GM12878 (cell line): Measurements from ENCODE around the gene TASOR2. TPM values are rescaled to one million over a fixed set of nuclear protein-coding genes. Genes with fewer than 3 reads are reported as not detected.

Experiments
- ATAC-seq: fragments of 200-7000 bp; cut with Tn5 transposase; 3 replicates; pipeline ENCODE4 v1.9.1; 2020; ENCODE audit warnings: mild to moderate bottlenecking, moderate library complexity
- BruUV-seq: library from RNA; stranded (reverse); fragments of 400-500 nt; replicated peaks from 2 replicates; lab custom pipeline; 2021; lab: Mats Ljungman, UMichigan
- CTCF ChIA-PET: fragments of 300-600 bp; sonication (Branson Sonifier 250); formaldehyde crosslinking; extraction: SDS; loops from one replicate; lab custom pipeline; 2021; ENCODE audit warnings: inconsistent platforms; lab: Yijun Ruan, JAX
- POLR2A ChIA-PET: fragments of 350-600 bp; formaldehyde crosslinking; extraction: SDS; loops from one replicate; lab custom pipeline; 2021; ENCODE audit warnings: inconsistent platforms; lab: Charles Lee
- RAD21 ChIA-PET: fragments of 300-600 bp; sonication (Branson Sonifier 250); formaldehyde crosslinking; loops from one replicate; lab custom pipeline; 2023; ENCODE audit warnings: antibody characterized with exemption; ENCODE audit not compliant: unreplicated experiment; lab: Charles Lee
- SMC1A ChIA-PET: fragments of 300-600 bp; sonication (Branson Sonifier 250); formaldehyde crosslinking; loops from one replicate; lab custom pipeline; 2023; ENCODE audit not compliant: unreplicated experiment, uncharacterized antibody; lab: Charles Lee
- DNase-seq: peaks from one replicate; pipeline ENCODE4 v3.0.0-alpha.2; 2011; ENCODE audit warnings: low read depth, low spot score
- FAIRE-seq: peaks from 3 replicates; lab custom pipeline; 2011; peaks lifted over from hg19 to GRCh38; lab: Jason Lieb, UNC
- H2AFZ ChIP-seq: 2 replicates; pipeline ENCODE4 v1.6.0; 2011; ENCODE audit warnings: low read depth, low read length, control low read depth; ENCODE audit not compliant: control insufficient read depth
- H3K27ac ChIP-seq: 2 replicates; pipeline ENCODE4 v1.5.1; 2011; ENCODE audit warnings: control low read depth; ENCODE audit not compliant: control insufficient read depth, insufficient read depth
- H3K27me3 ChIP-seq, 2 experiments: replicated peaks in 1 of 2; 2 replicates each; pipeline versions ENCODE4 v1.6.0 to v1.6.1; 2011; ENCODE audit warnings: low read length in 1 of 2; ENCODE audit not compliant: control insufficient read depth in 2 of 2, insufficient read depth in 2 of 2
- H3K36me3 ChIP-seq, 2 experiments: 2 replicates each; pipeline ENCODE4 v1.5.1; 2011; ENCODE audit warnings: low read length in 1 of 2; ENCODE audit not compliant: control insufficient read depth in 2 of 2, insufficient read depth in 2 of 2
- H3K4me1 ChIP-seq: 2 replicates; pipeline ENCODE4 v1.6.1; 2011; ENCODE audit warnings: mild to moderate bottlenecking, low read length, moderate library complexity, mixed read lengths; ENCODE audit not compliant: control insufficient read depth, insufficient read depth
- H3K4me2 ChIP-seq: 2 replicates; pipeline ENCODE4 v1.6.0; 2011; ENCODE audit warnings: control low read depth; ENCODE audit not compliant: control insufficient read depth, insufficient read depth
- H3K4me3 ChIP-seq: fragments of 200-600 bp; sonication (generic); 2 replicates; pipeline ENCODE4 v1.5.1; 2016
- H3K79me2 ChIP-seq: 2 replicates; pipeline ENCODE4 v1.6.0; 2011; ENCODE audit warnings: low read length; ENCODE audit not compliant: control insufficient read depth, insufficient read depth
- H3K9ac ChIP-seq: 2 replicates; pipeline ENCODE4 v1.8.0; 2011; ENCODE audit warnings: low read length, control low read depth, mixed read lengths; ENCODE audit not compliant: control insufficient read depth, insufficient read depth
- H3K9me3 ChIP-seq: replicated peaks from 3 replicates; pipeline ENCODE4 v1.5.1; 2011; ENCODE audit warnings: mild to moderate bottlenecking, low read length; ENCODE audit not compliant: control insufficient read depth, insufficient read depth
- H4K20me1 ChIP-seq: 2 replicates; pipeline ENCODE4 v1.6.0; 2011; ENCODE audit not compliant: control insufficient read depth, insufficient read depth
- BHLHE40 ChIP-seq, 2 experiments: fragments of 450-650 bp in 1 of 2; IDR thresholded peaks; 2 replicates each; pipeline ENCODE4 v1.6.1; 2011 to 2017; ENCODE audit warnings: low read depth in 2 of 2, borderline replicate concordance in 1 of 2, improper control_type of control experiment in 1 of 2, low read length in 1 of 2, mild to moderate bottlenecking in 1 of 2
- BMI1 ChIP-seq: fragments of 450-650 bp; IDR thresholded peaks from 2 replicates; pipeline ENCODE4 v1.6.1; 2016; ENCODE audit warnings: mild to moderate bottlenecking, moderate library complexity, borderline replicate concordance
- EZH2 ChIP-seq: IDR thresholded peaks from 2 replicates; pipeline ENCODE4 v1.6.1; 2012; ENCODE audit warnings: low read depth, mild to moderate bottlenecking, control low read depth, inconsistent platforms, low read length, borderline replicate concordance; ENCODE audit not compliant: control insufficient read depth
- HDAC2 ChIP-seq: fragments of 200-600 bp; sonication (generic); IDR thresholded peaks from 2 replicates; pipeline ENCODE4 v1.6.1; 2017
- MTA3 ChIP-seq: IDR thresholded peaks from 2 replicates; pipeline ENCODE4 v1.6.1; 2012; ENCODE audit warnings: low read length, inconsistent platforms, borderline replicate concordance
- MYB ChIP-seq: fragments of 150-350 bp; IDR thresholded peaks from 2 replicates; pipeline ENCODE4 v1.6.1; 2014; ENCODE audit warnings: mild to moderate bottlenecking, low read depth, low read length, borderline replicate concordance
- NBN ChIP-seq: fragments of 450-650 bp; IDR thresholded peaks from 2 replicates; pipeline ENCODE4 v1.6.1; 2016
- RBBP5 ChIP-seq: fragments of 200-600 bp; sonication (generic); conservative IDR thresholded peaks from 2 replicates; pipeline ENCODE4 v1.6.1; 2016
- TBL1XR1 ChIP-seq: IDR thresholded peaks from 2 replicates; pipeline ENCODE4 v1.6.1; 2012; ENCODE audit warnings: low read depth, low read length, improper control_type of control experiment
- TCF3 ChIP-seq: IDR thresholded peaks from 2 replicates; pipeline ENCODE4 v1.6.1; 2012; ENCODE audit warnings: low read depth, mild to moderate bottlenecking, low read length, borderline replicate concordance; ENCODE audit not compliant: insufficient read depth
- ZNF622 ChIP-seq: fragments of 450-650 bp; IDR thresholded peaks from 2 replicates; pipeline ENCODE4 v1.6.1; 2017; ENCODE audit warnings: mild to moderate bottlenecking, inconsistent platforms
- ZZZ3 ChIP-seq: IDR thresholded peaks from 2 replicates; pipeline ENCODE4 v1.6.1; 2011; ENCODE audit warnings: low read depth; ENCODE audit not compliant: control insufficient read depth, insufficient read length
- WGBS: methylation state at CpG from one replicate; pipeline ENCODE4 v1.1.6; 2016; ENCODE audit warnings: low lambda C conversion rate; ENCODE audit not compliant: insufficient replicate concordance, insufficient coverage; ENCODE audit errors: missing lambda C conversion rate; 5-methylcytosine and 5-hydroxymethylcytosine counted together
- in situ Hi-C: fragments of 300-500 bp; cut with MboI; formaldehyde crosslinking; loops from 9 replicates; pipeline ENCODE4 v1.14.3; 2018; ENCODE audit warnings: mixed read lengths
- intact Hi-C: fragments of 100-400 bp; cut with micrococcal nuclease; formaldehyde crosslinking; loops from one replicate; pipeline ENCODE4 v1.14.2; 2022; ENCODE audit not compliant: unreplicated experiment
- polyA plus RNA-seq, 11 experiments: library from polyadenylated mRNA; depleted of rRNA in 4 of 11; unstranded in 6 of 11; stranded (reverse) in 5 of 11; fragments of >200 nt; fragmentation: Nextera tagmentation in 4 of 11; fragmentation: Illumina TruSeq in 1 of 11; extraction: Ambion mirVana in 4 of 11; extraction: Trizol in 1 of 11; gene quantifications; 1 replicate in 1 of 11; 2 replicates in 10 of 11; pipeline versions ENCODE4 v1.2.1 to v1.2.3, GENCODE V29; 2011 to 2016; ENCODE audit warnings: inconsistent platforms in 2 of 11, missing spikeins in 2 of 11, low read depth in 1 of 11
- total RNA-seq, 4 experiments: library from RNA; depleted of rRNA in 3 of 4; stranded (reverse); fragments of >200 nt in 3 of 4; fragmentation: Illumina TruSeq in 1 of 4; extraction: Trizol in 1 of 4; gene quantifications; 2 replicates each; pipeline versions ENCODE4 v1.2.1 to v1.2.3, GENCODE V29; 2013 to 2021
- TF ChIP-seq, protein P1 (sequence below): fragments of 450-650 bp; formaldehyde crosslinking; IDR thresholded peaks from 2 replicates; pipeline ENCODE4 v1.4.0; 2022; ENCODE audit warnings: mild to moderate bottlenecking, moderate library complexity
- TF ChIP-seq, protein P2 (sequence below), 3 experiments: IDR thresholded peaks in 2 of 3; conservative IDR thresholded peaks in 1 of 3; 2 replicates each; pipeline ENCODE4 v1.5.1; 2011; ENCODE audit warnings: low read depth in 3 of 3, low read length in 3 of 3, mild to moderate bottlenecking in 3 of 3, control low read depth in 2 of 3, moderate library complexity in 2 of 3, inconsistent platforms in 1 of 3, mixed read lengths in 1 of 3; ENCODE audit not compliant: control insufficient read depth in 2 of 3, insufficient read depth in 1 of 3; ENCODE audit errors: extremely low read depth in 1 of 3
- TF ChIP-seq, protein P3 (sequence below): fragments of 450-650 bp; IDR thresholded peaks from 2 replicates; pipeline ENCODE4 v1.6.1; 2016; ENCODE audit warnings: mild to moderate bottlenecking
- TF ChIP-seq, protein P4 (sequence below): IDR thresholded peaks from 2 replicates; pipeline ENCODE4 v1.6.1; 2011; ENCODE audit warnings: borderline replicate concordance, low read depth, mild to moderate bottlenecking, moderate library complexity, low read length; ENCODE audit not compliant: insufficient read depth, poor library complexity, severe bottlenecking

TASOR2 gene
- total and polyA plus RNA-seq, 10 of the 15 experiments (the other 5 are each of a cell fraction or from before 2014, with no cell fraction given): 8.2 to 54.7 (median 31.0) TPM

DNA sequence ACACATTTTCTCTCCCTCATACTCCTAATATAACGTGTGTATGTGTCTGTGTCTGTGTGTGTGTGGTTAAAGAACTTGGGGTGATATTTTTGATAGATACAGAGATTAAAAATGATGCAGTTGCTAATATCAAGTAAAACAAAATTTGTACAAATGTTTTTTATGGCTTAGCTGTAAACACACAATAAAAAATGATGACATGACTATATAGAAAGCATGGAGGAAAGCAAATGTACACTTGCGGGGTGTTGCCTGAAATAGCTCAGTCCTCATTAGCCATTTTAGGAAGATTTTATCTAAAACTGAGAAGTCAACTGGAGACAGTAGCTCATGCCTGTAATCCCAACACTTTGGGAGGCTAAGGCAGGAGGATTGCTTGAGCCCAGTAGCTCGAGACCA lies 5.6 kb upstream of the TASOR2 start:
- Histone ChIP-seq H3K9me3 (no peaks in the 10 kb centered on the region; the same call in 1 of the 3 replicates), H3K4me1 (peaks cover 3% of the 10 kb centered on the region; the same call in 1 of the 2 replicates), H2AFZ (no peak overlapping the region), H3K79me2 (no peaks in the 10 kb centered on the region), H3K36me3 (no peaks in the 10 kb centered on the region)
- 38% methylated on average over 3 of the region's 3 CpGs for WGBS
- FAIRE-seq: no peak
- RAD21 ChIA-PET: interaction anchor here (1.1 kb wide), 1 partner anchor 14 kb away, joined by 3 read pairs; no protein-coding TSS in a partner anchor
- TF ChIP-seq ZNF622: no peak
- TF ChIP-seq EZH2: no peak
- no peak for TF ChIP-seq BMI1
- TF ChIP-seq HDAC2: no peak
- no peak for TF ChIP-seq BHLHE40 (IDR thresholded peaks at IDR 0.05; ENCODE audit: borderline replicate concordance in 1 of 2, low read depth in 2 of 2, low read length in 1 of 2)
- TF ChIP-seq, protein P1, sequence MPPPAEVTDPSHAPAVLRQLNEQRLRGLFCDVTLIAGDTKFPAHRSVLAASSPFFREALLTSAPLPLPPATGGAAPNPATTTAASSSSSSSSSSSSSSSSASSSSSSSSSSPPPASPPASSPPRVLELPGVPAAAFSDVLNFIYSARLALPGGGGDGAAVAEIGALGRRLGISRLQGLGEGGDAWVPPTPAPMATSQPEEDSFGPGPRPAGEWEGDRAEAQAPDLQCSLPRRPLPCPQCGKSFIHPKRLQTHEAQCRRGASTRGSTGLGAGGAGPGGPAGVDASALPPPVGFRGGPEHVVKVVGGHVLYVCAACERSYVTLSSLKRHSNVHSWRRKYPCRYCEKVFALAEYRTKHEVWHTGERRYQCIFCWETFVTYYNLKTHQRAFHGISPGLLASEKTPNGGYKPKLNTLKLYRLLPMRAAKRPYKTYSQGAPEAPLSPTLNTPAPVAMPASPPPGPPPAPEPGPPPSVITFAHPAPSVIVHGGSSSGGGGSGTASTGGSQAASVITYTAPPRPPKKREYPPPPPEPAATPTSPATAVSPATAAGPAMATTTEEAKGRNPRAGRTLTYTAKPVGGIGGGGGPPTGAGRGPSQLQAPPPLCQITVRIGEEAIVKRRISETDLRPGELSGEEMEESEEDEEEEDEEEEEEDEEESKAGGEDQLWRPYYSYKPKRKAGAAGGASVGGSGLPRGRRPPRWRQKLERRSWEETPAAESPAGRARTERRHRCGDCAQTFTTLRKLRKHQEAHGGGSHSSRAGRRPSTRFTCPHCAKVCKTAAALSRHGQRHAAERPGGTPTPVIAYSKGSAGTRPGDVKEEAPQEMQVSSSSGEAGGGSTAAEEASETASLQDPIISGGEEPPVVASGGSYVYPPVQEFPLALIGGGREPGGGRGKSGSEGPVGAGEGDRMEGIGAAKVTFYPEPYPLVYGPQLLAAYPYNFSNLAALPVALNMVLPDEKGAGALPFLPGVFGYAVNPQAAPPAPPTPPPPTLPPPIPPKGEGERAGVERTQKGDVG (CRISPR knock-in tag): no peak
- no peak for TF ChIP-seq MTA3
- no peak for TF ChIP-seq MYB
- no peak for TF ChIP-seq TBL1XR1
- TF ChIP-seq, protein P2, sequence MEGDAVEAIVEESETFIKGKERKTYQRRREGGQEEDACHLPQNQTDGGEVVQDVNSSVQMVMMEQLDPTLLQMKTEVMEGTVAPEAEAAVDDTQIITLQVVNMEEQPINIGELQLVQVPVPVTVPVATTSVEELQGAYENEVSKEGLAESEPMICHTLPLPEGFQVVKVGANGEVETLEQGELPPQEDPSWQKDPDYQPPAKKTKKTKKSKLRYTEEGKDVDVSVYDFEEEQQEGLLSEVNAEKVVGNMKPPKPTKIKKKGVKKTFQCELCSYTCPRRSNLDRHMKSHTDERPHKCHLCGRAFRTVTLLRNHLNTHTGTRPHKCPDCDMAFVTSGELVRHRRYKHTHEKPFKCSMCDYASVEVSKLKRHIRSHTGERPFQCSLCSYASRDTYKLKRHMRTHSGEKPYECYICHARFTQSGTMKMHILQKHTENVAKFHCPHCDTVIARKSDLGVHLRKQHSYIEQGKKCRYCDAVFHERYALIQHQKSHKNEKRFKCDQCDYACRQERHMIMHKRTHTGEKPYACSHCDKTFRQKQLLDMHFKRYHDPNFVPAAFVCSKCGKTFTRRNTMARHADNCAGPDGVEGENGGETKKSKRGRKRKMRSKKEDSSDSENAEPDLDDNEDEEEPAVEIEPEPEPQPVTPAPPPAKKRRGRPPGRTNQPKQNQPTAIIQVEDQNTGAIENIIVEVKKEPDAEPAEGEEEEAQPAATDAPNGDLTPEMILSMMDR (IDR thresholded peaks at IDR 0.05 in 2 of 3, conservative IDR thresholded peaks at IDR 0.05 in 1 of 3; ENCODE audit: control insufficient read depth in 2 of 3, extremely low read depth in 1 of 3, insufficient read depth in 1 of 3, low read depth in 3 of 3, low read length in 3 of 3): no peak
- TF ChIP-seq, protein P3, sequence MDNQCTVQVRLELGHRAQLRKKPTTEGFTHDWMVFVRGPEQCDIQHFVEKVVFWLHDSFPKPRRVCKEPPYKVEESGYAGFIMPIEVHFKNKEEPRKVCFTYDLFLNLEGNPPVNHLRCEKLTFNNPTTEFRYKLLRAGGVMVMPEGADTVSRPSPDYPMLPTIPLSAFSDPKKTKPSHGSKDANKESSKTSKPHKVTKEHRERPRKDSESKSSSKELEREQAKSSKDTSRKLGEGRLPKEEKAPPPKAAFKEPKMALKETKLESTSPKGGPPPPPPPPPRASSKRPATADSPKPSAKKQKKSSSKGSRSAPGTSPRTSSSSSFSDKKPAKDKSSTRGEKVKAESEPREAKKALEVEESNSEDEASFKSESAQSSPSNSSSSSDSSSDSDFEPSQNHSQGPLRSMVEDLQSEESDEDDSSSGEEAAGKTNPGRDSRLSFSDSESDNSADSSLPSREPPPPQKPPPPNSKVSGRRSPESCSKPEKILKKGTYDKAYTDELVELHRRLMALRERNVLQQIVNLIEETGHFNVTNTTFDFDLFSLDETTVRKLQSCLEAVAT: no peak
- TF ChIP-seq ZZZ3: no peak
- no peak for TF ChIP-seq NBN
- TF ChIP-seq RBBP5: no peak
- TF ChIP-seq TCF3: no peak
- TF ChIP-seq, protein P4, sequence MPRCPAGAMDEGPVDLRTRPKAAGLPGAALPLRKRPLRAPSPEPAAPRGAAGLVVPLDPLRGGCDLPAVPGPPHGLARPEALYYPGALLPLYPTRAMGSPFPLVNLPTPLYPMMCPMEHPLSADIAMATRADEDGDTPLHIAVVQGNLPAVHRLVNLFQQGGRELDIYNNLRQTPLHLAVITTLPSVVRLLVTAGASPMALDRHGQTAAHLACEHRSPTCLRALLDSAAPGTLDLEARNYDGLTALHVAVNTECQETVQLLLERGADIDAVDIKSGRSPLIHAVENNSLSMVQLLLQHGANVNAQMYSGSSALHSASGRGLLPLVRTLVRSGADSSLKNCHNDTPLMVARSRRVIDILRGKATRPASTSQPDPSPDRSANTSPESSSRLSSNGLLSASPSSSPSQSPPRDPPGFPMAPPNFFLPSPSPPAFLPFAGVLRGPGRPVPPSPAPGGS: no peak
- TF ChIP-seq, all 136 proteins: peak for 0
- peaks cover 0 to 3% of the 10 kb centered on the region in 2 experiments; a peak in 1 of 4 replicates for H3K27me3 ChIP-seq
- ChIA-PET POLR2A (no interaction called here), CTCF (interaction anchor here (1.2 to 1.7 kb wide), 3 partner anchors 9 to 56 kb away, joined by 3 to 6 read pairs (median 4); no protein-coding TSS in a partner anchor), SMC1A (interaction anchor here (0.8 to 1.2 kb wide), 2 partner anchors 196 to 238 kb away, joined by 3 read pairs; no protein-coding TSS in a partner anchor)
- ATAC-seq: no peak
- no peak overlapping the region for H3K27ac ChIP-seq
- no peak overlapping the region for H3K9ac ChIP-seq
- H3K4me2 ChIP-seq: no peak overlapping the region
- no peak overlapping the region for H3K4me3 ChIP-seq
- BruUV-seq: no TSS peak
- no peaks in the 10 kb centered on the region for H4K20me1 ChIP-seq
- no peak for DNase-seq
- in situ Hi-C loops (no loop called here), intact Hi-C loops (no loop called here)
